Anterior cingulate cortex (tissue), 58 donors: ENCODE results near the gene EMC6.
"Not testable (repeated sequence)": the region's sequence is repeated elsewhere in the genome, so short reads cannot be mapped to it uniquely, and the experiment has no call there.

Experiments used
- DNase-seq, 58 donors: peaks; one replicate each; lab custom pipeline; 2025; lab: John Stamatoyannopoulos, UW

EMC6 gene

DNA sequence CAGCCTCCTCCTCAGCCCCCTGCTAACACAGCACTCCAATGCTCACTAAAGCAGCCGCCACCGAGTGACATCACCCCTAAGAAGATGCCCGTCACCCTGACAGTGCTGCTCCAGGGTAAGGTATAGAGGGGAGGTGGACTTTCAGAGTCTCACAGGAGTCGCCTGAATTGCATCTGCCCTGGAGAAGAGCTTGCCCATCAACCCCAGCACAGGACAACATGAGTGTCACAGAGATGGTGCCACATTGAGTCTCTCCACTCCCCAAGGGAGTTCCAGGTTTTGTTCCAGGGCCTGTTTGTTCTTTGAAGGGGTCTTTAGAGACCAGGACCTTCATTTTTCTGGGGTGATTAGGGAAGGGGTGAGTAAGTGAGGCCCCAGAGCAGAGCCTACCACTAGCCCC is 29.5 kb downstream of the EMC6 start:
- no peak for DNase-seq

DNA sequence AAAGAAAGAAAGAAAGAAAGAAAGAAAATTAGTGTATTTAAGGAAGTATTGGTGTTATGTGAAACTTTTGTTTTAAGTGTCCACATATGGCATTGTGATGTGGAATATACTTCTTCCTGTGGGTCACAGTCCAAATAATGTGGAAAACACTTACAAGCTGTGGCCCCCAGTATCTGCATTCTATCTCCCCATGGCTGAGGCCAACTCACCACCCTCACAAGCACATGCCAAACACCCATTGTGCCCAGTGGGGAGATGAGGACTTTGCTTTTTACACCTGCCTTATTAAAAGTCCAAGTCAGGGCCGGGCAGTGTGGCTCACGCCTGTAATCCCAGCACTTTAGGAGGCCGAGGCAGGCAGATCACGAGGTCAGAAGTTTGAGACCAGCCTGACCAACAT is 31.3 kb downstream of the EMC6 start:
- no peak for DNase-seq

DNA sequence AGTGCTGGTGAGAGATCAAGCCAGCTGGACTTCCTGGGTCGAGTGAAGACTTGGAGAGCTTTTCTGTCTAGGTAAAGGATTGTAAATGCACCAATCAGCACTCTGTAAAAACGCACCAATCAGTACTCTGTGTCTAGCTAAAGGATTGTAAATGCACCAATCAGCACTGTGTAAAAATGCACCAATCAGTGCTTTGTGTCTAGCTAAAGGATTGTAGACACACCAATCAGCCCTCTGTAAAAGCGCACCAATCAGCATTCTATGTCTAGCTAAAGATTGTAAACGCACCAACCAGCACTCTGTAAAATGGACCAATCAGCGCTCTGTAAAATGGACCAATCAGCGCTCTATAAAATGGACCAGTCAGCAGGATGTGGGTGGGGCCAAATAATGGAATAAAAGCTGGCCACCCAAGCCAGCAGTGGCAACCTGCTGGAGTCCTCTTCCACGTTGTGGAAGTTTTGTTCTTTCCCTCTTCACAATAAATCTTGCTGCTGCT is 33.5 kb downstream of the EMC6 start:
- not testable (repeated sequence) for DNase-seq

DNA sequence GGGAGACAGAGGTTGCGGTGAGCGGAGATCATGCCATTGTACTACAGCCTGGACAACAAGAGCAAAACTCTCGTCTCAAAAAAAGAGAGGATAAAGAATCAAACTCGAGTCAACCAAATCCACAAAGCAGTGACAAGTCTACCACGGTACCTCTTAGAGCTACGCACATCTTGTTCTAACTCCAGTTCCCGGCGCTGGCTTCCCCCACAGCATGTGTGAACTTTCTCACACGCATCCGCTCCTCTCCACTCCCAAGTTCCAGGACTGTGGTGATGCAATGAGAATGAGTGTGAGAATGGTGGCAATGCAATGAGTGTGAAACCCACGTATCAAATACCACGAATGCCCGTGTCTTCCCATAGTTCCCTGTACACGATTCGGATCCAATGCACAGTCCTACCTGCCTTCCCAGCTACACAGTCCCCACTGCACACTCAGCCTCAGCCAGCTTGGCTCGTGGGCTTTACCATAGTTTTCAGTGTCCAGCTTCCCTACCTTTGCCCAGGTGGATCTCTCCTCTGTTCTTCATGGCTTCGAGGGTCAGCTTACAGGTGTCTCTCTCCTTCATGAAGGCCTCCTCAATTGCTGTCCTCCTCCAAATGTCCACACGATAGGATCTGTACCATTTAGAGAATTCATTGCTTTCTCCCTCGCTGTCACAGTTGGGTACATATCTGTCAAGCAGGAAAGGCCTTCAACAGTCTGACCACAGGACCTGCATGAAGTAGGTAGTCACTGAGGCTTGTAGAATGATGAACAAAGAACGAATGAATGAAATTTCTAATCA is 36.5 kb downstream of the EMC6 start:
- DNase-seq = no peak

DNA sequence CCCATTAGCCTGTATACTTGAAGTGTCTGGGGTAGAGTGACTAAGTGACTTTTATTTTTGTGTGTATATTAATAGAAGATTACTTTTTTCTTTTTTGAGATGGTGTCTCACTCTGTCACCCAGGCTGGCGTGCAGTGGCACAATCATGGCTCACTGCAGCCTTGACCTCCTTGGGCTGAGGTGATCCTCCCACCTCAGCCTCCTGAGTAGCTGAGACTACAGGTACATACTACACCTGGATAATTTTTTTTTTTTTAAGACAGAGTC is 37.0 kb downstream of the EMC6 start:
- DNase-seq = not testable (repeated sequence)

DNA sequence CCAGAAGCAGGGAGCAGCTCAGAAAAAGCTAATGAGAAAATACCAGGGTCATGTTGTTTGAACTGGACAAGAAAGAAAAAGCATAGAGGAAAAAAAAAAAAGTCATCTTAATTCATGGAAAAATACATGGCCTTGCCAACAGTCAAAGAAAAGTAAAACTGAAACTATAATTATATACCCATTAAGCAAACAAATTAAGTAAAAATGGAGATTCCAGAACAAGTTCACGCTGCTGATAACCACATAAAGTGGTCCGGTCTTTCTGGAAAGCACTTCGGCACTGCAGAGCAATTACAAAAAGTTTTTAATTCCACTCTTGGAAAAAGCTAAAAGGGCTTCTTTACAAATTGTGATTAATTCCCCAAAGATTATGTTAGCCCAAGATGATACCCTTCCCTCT is 39.8 kb downstream of the EMC6 start:
- DNase-seq = no peak

DNA sequence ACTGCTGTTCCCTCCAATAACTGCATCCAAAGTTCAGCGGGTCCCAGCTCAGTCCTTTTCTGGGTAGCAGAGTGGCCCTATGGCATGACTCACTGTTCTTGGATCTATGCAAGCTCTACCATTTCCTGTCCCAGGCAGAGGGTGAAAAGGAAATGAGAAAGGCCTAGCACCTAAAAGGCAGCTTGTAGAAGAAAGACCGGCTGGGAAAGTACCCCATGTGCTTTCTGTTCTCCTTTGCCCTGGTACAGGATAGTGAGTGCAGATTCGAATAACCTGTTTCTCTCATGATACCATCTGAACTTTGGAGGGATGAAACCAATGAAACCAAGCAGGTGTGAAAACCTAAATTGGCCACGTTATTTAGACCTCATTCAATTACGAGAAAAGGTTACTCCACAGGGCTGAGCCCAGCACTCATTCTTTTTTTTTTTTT is 42.4 kb downstream of the EMC6 start:
- DNase-seq = no peak

DNA sequence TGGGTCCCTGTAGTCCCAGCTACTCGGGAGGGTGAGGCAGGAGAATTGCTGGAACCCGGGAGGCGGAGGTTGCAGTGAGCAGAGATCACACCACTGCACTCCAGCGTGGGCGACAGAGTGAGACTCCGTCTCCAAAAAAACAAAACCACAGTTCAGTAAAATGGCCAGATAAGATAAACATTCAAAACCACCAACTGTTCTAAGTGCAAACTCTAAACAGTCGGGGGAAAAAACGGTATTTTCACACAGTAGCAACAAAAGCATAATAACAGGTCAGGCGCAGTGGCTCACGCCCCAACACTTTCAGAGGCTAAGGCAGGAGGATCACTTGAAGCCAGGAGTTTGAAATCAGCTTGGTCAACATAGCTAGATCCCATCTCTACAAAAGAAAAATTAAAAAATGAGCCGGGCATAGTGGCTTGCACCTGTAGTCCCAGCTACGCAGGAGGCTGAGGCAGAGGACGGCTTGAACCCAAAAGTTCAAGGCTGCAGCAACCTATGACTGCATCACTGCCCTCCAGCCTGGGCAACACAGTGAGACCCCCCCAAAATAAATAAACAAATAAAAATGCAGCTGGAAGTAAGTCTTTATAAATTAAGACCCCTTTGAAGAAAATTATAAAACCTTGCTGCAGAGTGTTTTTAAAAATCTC is 44.3 kb downstream of the EMC6 start:
- DNase-seq = no peak

DNA sequence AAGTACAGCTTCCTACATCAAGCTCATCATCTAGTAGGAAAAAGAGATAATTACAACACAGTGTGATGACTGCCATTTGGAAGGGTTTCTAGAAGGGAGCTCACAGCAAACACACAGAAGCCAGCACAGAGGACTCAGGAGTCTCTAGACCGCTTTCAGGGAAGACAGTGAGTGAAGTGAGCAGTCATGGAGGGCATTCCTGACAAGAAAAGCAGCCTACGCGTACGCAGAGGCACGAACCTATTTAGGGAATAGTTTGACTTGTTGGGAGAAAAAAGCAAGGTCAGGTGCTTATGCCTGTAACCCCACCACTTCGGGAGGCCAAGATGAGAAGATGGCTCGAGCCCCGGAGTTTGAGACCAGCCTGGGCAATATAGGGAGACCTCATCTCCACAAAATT is 46.7 kb downstream of the EMC6 start:
- no peak for DNase-seq

DNA sequence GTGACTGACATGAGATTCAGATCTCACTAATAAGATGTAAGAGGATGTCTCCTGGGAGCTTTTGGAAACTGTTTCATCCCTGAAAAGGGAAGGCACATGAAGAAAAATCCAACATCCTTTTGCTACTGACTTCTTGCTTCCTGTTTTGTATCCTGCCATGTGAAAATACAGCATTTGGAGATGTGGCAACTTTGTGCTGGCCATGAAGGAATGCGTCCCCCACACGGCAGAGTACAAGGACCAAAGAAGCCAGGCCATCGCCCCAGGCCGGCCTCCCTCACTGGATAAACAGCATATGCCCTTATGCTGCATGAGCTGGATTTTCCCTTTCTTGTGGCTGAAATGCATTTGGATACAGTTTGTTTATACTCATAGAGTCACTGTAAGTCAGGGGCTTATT is 49.6 kb downstream of the EMC6 start:
- no peak for DNase-seq

DNA sequence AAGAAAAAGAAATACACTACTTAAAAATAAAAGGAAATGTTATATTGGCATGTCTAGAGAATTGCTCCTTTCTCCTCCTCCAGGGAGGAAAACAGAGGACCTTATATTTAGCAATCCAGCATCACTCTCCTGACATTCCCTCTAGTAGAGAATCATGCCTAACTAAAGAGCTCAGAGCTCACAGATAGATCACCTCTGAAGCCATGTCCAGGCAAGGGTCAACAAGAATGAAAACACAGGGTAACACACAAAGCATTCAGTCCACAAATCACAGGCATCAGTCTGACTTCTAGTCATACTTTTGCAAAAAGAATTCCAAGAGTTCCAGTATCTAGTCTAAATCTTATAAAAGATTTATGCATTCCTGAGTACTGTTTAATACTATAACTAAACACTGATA is 50.7 kb downstream of the EMC6 start:
- DNase-seq = no peak
